AG08396 (cell line): ENCODE results near the gene SPAG6.
A peak's percentile ranks its signal among the peaks of the same experiment; 100 is the strongest.

Experiments
- DNase-seq: peaks from one replicate; pipeline ENCODE4 v3.0.0; 2012; ENCODE audit warnings: low spot score, mixed read lengths

Gene SPAG6

DNA sequence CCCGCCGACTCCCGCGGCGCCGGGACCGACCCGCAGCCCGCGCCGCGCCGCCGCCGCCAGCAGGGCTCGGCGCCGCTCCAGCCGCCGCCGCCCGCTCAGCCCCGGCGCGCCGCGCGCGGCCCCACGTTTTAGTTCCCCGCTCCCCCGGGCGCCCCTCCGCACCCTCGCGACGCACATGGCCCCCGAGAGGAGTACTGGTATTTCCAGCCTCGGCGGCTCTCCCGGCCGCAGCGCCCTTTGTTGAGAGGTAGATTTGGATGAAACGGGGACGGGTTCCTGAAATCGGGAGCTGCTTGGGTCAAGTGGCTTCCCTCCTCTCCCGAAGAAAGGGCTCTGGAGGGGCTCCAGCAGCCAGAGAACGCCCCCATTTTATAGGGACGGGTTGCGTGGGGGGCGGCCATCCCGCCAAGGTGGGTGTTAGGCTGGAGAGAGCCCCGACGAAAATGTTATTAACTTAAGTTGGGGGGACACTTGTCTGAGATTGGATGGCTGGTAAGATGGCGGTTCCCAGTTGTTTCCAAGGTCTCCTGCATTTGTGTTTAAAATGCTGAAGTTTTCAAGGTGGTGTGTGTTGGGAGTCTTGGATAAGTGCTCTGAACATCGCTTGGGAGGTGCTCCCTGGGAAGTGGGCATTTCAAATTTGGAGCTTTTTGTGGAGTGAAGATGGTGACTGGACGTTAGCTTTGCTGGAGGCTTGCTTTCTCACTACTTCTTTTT, 23.2 kb upstream of the SPAG6 start:
- peak; percentile 59 for DNase-seq

- no peak for DNase-seq
Observed at GRCh38 chr10:22322641-22323160, 22.6 kb upstream of the SPAG6 start.

DNA sequence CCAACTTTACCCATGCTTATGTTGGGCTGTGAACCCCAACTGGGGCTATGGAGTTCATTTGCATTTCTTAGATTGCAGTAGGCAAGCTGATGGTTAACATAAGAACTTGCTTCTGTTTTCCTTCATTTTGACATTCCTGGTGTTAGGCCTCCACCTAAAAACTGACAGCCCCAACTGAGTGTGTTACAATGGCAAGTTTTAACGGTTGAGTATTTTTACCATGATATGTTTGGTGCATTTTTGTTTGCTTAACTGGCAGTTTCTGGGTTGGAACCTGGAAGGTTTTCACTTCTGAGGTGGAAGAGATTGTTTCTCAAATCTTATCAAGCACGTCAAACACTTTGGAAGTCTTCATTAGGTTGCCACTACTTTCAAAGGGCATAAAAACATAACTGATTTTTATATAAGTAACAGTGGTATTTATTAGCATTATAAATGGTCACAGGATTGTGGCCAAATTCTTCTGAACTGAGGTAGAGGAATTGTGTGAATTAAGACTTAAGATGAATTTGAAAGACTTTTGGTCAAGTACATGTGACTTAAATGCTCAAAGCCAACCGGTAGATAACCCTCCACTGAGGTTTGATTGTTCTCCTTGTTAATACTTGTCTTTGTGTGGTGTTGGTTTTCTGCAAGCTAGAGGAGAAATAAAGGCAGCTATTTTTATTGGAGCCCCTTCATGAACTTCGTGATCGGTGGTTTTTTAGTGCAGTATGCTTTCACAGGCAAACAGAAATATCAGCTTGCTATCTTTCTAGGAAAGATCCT, 21.6 kb upstream of the SPAG6 start:
- no peak for DNase-seq

DNA sequence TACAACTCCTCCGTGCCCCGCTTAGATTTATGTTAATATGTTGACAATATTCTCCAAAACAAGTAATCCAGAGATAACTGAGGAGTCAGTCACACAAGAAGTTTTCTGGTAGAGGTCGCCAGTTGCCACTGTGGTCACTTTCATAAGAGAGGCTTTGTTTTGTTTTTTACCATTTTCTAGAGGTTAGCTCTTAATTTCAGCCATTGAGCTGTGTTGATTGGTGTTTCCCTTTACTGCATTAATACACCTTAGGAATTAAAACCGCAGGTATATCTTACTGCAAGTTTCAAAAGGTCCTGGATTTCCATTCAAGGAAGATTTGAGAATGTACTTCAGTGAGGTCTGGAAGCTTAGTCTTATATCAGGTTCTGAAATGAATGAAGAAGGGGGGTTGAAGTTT, 20.9 kb upstream of the SPAG6 start:
- no peak for DNase-seq

- no peak for DNase-seq
Observed at GRCh38 chr10:22324893-22325271, 20.4 kb upstream of the SPAG6 start.

GRCh38 chr10:22325272-22326144, 19.8 kb upstream of the SPAG6 start:
- peak; percentile 90 for DNase-seq

GRCh38 chr10:22326145-22326702, 19.1 kb upstream of the SPAG6 start:
- no peak for DNase-seq

GRCh38 chr10:22329150-22329549, 16.1 kb upstream of the SPAG6 start:
- no peak for DNase-seq

GRCh38 chr10:22332116-22332692, 13.1 kb upstream of the SPAG6 start:
- DNase-seq, result no peak

- DNase-seq, result no peak
Observed at GRCh38 chr10:22333167-22333974, 11.9 kb upstream of the SPAG6 start.

DNA sequence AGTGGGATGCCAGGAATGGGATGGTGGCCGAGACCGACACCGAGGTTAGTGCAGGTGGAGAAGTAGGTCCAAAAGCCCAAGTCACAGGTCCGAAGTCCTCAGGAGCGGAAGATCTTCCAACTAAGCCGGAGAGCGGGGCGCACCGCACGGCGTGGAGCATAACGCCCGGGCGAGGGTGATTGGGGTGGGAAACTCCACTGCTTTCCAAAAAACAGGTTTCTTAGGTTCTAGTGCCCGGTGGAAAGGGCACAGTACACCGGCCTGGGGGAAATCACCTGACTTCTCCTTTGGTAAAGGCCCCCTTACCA, 11.4 kb upstream of the SPAG6 start:
- DNase-seq, result no peak

- DNase-seq, result no peak
Observed at GRCh38 chr10:22334414-22335172, 10.7 kb upstream of the SPAG6 start.

- DNase-seq, result peak; percentile 80
Observed at GRCh38 chr10:22335173-22335933, 9.9 kb upstream of the SPAG6 start.

GRCh38 chr10:22338185-22338900, 7.0 kb upstream of the SPAG6 start:
- DNase-seq, result no peak

- DNase-seq, result no peak
Observed at GRCh38 chr10:22338931-22339330, 6.4 kb upstream of the SPAG6 start.

DNA sequence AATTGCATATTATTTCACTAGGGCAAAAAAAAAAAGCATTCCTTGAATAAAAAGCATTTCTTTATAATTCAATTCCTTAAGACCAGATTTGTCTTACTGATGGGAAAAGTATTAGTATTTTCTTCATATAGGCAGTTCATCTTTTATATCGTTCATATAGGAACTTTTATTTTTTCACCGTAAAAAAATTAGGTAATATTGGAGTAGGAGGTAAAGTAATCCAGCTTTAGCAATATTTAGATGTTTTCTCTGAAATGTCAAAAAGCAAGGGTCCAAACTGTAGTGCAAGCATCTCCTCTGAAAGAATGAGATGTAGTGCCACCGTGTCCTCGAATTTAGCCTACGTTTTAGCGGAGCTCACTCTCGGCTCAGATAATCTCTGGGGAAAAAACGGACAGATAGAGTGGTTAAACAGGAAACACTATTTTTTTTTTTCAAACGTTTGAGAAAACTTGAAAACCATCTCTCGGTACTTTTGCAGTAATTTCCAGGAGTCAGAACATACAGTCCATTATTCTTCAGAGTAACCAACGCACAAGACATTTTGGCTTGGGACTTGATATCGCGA, 5.5 kb upstream of the SPAG6 start:
- DNase-seq, result no peak

DNA sequence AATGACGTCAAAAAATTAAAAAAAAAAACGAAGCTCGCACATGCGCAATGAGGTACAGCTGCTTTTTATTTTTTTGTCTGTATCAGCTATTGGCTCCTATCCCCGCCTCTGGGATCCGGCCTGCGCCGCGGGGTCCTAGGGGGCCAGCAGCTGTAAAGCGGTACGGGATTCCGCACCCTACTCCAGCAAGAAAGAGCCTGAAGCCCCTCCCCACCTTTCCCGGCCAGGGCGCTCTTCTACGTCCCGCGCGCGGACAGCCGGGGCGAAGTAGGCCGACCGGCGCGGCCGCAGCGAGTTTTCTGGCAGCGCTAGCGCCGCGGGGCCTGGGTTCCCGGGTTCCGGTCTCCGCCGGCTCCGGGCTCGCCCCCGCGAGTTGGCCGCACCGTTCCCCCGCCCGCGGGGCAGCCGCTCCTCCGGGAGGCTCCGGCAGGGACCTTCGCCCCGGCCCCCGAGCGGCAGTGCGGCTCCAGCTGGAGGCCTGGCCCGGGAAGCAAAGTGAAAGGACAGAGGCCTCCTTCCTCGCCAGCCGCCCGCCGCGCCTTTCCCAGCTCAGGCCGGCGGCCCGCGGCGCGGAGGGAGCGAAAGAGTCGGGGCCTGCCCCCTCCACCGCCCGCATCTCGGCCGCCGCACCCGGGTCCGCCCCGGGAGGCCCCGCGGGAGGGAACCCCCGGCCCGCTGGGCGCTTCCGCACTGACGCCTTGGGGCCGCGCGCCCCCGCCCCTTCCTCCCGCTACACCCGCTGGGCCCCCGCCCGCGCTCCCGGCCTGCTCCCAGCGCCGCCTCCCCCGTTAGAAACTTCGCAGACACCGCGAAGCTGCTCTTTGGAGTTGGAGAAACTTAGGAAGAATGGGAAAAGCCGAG, 4.7 kb upstream of the SPAG6 start:
- peak; percentile 87 for DNase-seq
